Femur (tissue), 1 donor: Measurements from ENCODE around the gene UBAP1L.
"Not testable (repeated sequence)": the region's sequence is repeated elsewhere in the genome, so short reads cannot be mapped to it uniquely, and the experiment has no call there.

Experiments
- DNase-seq: peaks from one replicate; pipeline ENCODE4 v3.0.0-alpha.2; 2017

UBAP1L gene

DNA sequence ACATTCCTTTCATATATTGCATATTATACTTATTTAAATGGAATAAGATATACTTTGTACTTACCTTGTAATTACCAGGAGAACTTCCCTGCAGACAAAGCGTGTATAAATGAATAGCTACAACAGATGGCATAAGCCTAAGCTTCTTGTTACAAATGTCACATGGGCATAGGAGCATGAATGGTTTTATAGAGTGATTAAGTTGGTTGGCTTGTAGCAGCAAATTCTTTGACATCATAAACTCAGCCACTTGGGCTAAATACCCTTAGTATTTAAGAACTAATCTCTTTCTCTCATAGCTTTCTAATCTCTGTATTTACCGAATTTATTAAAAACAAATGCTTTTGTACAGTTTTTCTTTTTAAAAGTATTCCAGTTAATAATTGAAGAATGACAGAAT is at the start of gene UBAP1L:
UBAP1L (minus strand) TSS at position 115 of the 400 bp plus-strand sequence. CDS start 8,985 bp downstream, outside the sequence.
- no peak for DNase-seq

GRCh38 chr15:65164139-65164538 is 49.1 kb upstream of the UBAP1L start:
- no peak for DNase-seq

DNA sequence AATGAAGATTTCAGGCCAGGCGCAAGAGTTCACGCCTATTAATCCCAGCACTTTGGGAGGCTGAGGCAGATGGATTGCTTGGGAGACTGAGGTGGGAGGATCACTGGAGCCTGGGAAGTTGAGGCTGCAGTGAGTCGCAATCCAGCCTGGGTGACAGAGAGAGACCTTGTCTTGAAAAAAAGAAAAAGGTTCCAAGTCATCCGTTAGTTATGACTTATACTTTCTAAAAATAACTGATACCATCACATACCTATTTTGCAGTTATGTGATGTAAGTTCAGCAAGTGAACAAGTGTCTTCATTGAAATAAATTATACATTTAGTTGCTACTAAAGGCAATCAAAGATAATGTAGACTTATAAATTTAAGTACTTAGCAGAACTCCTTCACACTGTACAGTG is 48.0 kb upstream of the UBAP1L start:
- no peak for DNase-seq

DNA sequence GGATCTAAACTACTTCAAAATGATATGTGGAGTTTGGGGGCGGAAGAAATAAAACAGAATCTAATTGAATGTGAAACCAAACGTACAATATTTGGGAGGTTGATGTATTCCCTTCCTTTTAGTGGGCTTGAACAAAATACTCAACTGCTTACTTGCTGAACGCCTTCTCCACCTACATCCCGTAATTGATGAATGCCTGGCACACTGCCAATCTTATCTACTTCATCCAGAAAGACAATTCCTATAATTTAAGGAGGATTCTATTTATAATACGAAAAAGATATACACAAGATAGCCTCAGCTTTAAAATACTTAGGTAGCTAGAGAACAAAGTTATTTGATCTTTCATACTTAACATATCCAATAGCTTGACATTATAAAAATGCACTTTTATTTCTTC is 41.7 kb upstream of the UBAP1L start:
- DNase-seq, result no peak

- DNase-seq, result no peak
Measured at GRCh38 chr15:65154720-65155119, 39.7 kb upstream of the UBAP1L start.

DNA sequence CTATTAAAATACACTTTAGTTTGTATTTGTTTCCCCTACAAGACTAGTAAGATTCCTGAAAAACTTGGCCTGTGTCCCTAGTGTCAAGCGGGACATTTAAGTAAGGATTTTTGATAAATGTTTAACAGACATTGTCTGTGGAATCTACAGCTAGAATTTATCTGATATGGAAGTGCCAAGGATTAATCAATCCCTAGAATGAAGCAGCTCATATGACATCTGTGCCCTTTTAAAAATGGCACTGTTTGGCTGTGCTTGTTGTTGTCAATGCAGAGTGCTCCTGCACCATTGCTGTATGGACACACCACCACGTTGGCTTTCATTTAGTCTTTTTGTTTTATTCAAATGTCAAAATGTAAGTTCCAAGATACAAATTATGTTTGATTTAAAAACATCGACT is 32.9 kb upstream of the UBAP1L start:
- no peak for DNase-seq

DNA sequence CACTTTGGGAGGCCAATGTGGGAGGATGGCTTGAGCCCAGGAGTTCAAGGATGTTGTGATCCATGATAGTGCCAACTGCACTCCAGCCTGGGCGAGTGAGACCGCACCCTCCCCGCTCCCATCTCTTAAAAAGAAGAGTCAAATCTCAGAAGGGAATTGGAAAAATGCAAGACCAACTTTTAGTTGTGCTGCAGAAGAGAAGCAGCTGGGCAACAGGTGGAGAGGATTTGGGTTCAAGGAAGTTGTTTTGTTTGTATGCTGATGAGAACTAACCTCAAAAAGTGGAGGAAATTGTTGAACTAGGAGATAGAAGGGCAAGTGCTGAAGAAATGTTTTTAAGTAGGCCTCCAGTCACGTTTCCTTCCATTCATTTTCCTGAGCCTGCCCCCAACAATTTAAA is 31.4 kb upstream of the UBAP1L start:
- no peak for DNase-seq

GRCh38 chr15:65138631-65139030 is 23.6 kb upstream of the UBAP1L start:
- DNase-seq, result not testable (repeated sequence)

GRCh38 chr15:65137893-65138292 is 22.9 kb upstream of the UBAP1L start:
- DNase-seq, result not testable (repeated sequence)

DNA sequence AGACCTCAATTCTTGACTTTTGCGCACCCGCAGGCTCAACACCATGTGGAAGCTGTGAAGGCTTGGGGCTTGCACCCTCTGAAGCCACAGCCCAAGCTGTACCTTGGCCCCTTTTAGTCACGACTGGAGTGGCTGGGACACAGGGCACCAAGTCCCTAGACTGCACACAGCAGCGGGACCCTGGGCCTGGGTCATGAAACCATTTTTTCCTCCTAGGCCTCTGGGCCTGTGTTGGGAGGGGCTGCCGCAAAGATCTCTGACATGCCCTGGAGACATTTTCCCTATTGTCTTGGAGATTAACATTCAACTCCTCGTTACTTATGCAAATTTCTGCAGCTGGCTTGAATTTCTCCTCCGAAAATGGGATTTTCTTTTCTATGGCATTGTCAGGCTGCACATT is 22.1 kb upstream of the UBAP1L start:
- not testable (repeated sequence) for DNase-seq

- DNase-seq, result no peak
Measured at GRCh38 chr15:65134538-65134937, 19.5 kb upstream of the UBAP1L start.

DNA sequence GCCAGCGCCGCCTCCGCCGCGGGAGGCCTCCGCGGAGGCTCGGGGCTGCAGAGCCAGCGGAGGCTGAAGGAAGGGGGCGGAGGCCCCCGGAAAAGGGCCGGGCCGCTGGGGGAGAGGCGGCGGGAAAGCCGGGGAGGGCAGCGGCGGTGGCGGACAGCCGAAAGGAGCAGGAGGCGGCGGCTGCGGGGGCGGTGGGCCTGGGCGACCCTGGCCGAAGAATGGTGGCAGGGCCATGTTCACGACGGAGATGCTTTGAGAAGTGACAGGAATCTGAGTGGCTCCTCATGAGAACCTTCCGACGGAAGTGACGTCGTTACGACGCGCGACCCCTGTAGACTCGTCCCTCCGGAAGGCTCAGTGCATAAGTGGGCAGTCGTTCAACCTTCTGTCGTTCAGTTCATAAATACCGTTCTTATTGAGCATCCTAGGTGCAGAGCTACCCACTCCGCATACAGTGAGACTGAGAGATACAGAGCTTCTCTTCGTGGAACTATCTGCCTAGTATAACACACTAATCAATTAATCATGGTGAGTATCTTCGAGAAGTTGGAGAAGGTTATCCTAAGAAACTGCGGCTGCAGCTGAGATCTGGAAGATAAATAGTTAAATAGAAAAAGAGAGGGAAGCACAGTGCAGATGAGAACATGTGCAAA is 18.7 kb upstream of the UBAP1L start, which contains the start of gene PDCD7:
PDCD7 (minus strand) TSS at position 261 of the 653 bp plus-strand sequence; CDS start at position 234, 27 bp downstream.
- peak; percentile 95 for DNase-seq

GRCh38 chr15:65132878-65133547 is 18.0 kb upstream of the UBAP1L start:
- peak; percentile 37 for DNase-seq

GRCh38 chr15:65130941-65131340 is 15.9 kb upstream of the UBAP1L start:
- no peak for DNase-seq

- DNase-seq, result no peak
Measured at GRCh38 chr15:65115542-65115941, 542 bp upstream of the UBAP1L start.

GRCh38 chr15:65110676-65111292 is 4.2 kb downstream of the UBAP1L start:
- DNase-seq, result no peak

- DNase-seq, result no peak
Measured at GRCh38 chr15:65106011-65106590, 8.9 kb downstream of the UBAP1L start.

- DNase-seq, result no peak
Measured at GRCh38 chr15:65105038-65105437, 10.0 kb downstream of the UBAP1L start.

- DNase-seq, result no peak
Measured at GRCh38 chr15:65102912-65103311, 12.1 kb downstream of the UBAP1L start.

GRCh38 chr15:65101891-65102708 is 12.9 kb downstream of the UBAP1L start:
- no peak for DNase-seq

DNA sequence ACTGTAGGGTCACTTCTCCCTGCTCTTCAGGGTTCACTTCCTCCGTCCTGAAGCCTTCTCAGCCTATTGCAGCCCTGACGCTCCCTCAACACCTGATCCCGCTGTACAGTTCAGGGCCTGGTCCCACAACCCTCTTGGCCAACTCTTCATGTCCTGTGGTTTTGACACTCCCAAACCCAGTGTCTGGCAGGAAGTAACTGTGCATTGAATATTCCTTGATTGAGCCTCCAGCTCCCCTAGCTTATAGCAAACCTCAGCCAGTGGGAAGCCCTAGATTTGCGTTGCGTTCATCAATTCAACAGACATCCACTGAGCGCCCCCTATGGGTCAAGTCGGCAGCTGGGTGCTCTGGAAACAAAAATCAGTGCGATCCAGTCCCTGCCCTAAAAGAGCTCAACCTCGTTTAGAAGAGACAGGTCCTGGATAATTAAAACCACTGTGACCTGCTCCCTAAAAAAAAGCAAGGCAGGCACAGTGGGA is 13.5 kb downstream of the UBAP1L start:
- peak; percentile 86 for DNase-seq

DNA sequence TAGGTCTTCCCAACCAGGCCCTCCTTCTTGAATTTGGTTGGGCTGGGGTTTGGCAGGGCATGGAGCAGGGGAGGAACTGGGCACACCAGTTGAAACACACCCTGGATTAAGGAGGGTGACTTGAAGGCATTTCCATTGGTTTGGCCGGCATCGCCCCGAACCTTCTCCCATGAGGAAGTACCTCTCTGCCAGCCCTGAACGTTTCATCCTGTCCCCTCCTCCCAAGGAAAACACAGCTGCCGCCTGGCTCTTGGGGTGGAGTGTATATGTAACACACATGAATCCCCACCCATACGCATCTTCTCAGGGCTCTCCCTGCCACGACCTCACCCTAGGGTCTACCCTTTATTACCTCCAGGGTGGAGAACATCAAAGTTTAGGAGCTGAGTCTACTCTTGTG is 14.6 kb downstream of the UBAP1L start:
- DNase-seq, result no peak

- DNase-seq, result not testable (repeated sequence)
Measured at GRCh38 chr15:65099801-65100200, 15.2 kb downstream of the UBAP1L start.
